Kidney epithelial cell (primary cell): Measurements from ENCODE around the gene MICB. TPM values are rescaled to one million over a fixed set of nuclear protein-coding genes. Genes with fewer than 3 reads are reported as not detected.

Source experiments
- DNase-seq: peaks from one replicate; pipeline ENCODE4 v3.0.0-alpha.2; 2010; ENCODE audit warnings: low read depth
- H3K27me3 ChIP-seq: 2 replicates; pipeline ENCODE4 v1.6.0; 2011; ENCODE audit warnings: low read length; ENCODE audit not compliant: control insufficient read depth, insufficient read depth
- H3K36me3 ChIP-seq: 2 replicates; pipeline ENCODE4 v1.5.1; 2011; ENCODE audit warnings: low read length; ENCODE audit not compliant: control insufficient read depth, insufficient read depth
- H3K4me3 ChIP-seq: 2 replicates; pipeline ENCODE4 v1.5.1; 2011; ENCODE audit warnings: low read depth, mild to moderate bottlenecking, control low read depth, low read length
- CTCF ChIP-seq: IDR thresholded peaks from 2 replicates; pipeline ENCODE4 v1.5.1; 2011; ENCODE audit warnings: mild to moderate bottlenecking, moderate library complexity, low read length, control low read depth, inconsistent platforms; ENCODE audit not compliant: insufficient read depth, poor library complexity, severe bottlenecking
- total RNA-seq: library from RNA; depleted of rRNA; stranded (reverse); fragments of >200 nt; gene quantifications from 2 replicates; pipeline ENCODE4 v1.2.3, GENCODE V29; 2015

The MICB gene
- total RNA-seq, 1 donor from 2014 or later = 8.1 TPM

GRCh38 chr6:31478186-31478950 lies 19.6 kb upstream of the MICB start:
- no peak for TF ChIP-seq CTCF
- DNase-seq = no peak
- Histone ChIP-seq H3K36me3 (no peaks in the 10 kb centered on the region), H3K27me3 (peaks cover 5% of the 10 kb centered on the region), H3K4me3 (no peak overlapping the region)

- Histone ChIP-seq H3K36me3 (no peaks in the 10 kb centered on the region), H3K4me3 (no peak overlapping the region), H3K27me3 (peaks cover 5% of the 10 kb centered on the region)
- TF ChIP-seq CTCF = no peak
- no peak for DNase-seq
These were observed 18.6 kb upstream of the MICB start for GRCh38 chr6:31479151-31479932.

- no peaks in the 10 kb centered on the region for H3K36me3 ChIP-seq
- no peak overlapping the region for H3K4me3 ChIP-seq
- DNase-seq = no peak
- peaks cover 5% of the 10 kb centered on the region for H3K27me3 ChIP-seq
- TF ChIP-seq CTCF = no peak
These were observed 17.9 kb upstream of the MICB start for GRCh38 chr6:31479933-31480535.

GRCh38 chr6:31480574-31480973 lies 17.4 kb upstream of the MICB start:
- H3K27me3 ChIP-seq = peaks cover 5% of the 10 kb centered on the region
- no peak for DNase-seq
- TF ChIP-seq CTCF = no peak
- H3K4me3 ChIP-seq = no peak overlapping the region
- no peaks in the 10 kb centered on the region for H3K36me3 ChIP-seq

GRCh38 chr6:31483392-31483791 lies 14.6 kb upstream of the MICB start:
- Histone ChIP-seq H3K4me3 (no peak overlapping the region), H3K36me3 (no peaks in the 10 kb centered on the region), H3K27me3 (peaks cover 5% of the 10 kb centered on the region)
- DNase-seq = no peak
- TF ChIP-seq CTCF = no peak
